Common myeloid progenitor, CD34-positive (primary cell): ENCODE results near the gene FER.

ENCODE experiments used
- CTCF ChIA-PET: fragments of 350-600 bp; sonication (Branson Sonifier 250); formaldehyde crosslinking; loops from one replicate; lab custom pipeline; 2021; ENCODE audit warnings: antibody characterized with exemption; lab: Charles Lee
- POLR2A ChIA-PET: fragments of 350-600 bp; sonication (Branson Sonifier 250); formaldehyde crosslinking; loops from one replicate; lab custom pipeline; 2021; ENCODE audit warnings: antibody characterized with exemption; lab: Charles Lee
- DNase-seq, 3 donors: peaks; one replicate each; pipeline versions ENCODE4 v3.0.0 to v3.0.0-alpha.2; 2013
- H3K27ac ChIP-seq, 2 experiments: 1 replicate in 1 of 2; 2 replicates in 1 of 2; pipeline ENCODE4 v1.7.0; 2013; ENCODE audit warnings: inconsistent platforms in 2 of 2, low read length in 2 of 2, mild to moderate bottlenecking in 2 of 2, low read depth in 1 of 2, moderate library complexity in 1 of 2; ENCODE audit not compliant: severe bottlenecking in 2 of 2, insufficient read depth in 1 of 2, poor library complexity in 1 of 2
- H3K27me3 ChIP-seq, 5 experiments: replicated peaks in 2 of 5; 1 replicate in 3 of 5; 2 replicates in 2 of 5; pipeline versions ENCODE4 v1.6.1 to v1.7.0; 2013; ENCODE audit warnings: low read length in 4 of 5, mild to moderate bottlenecking in 2 of 5, moderate library complexity in 2 of 5, inconsistent platforms in 1 of 5; ENCODE audit not compliant: insufficient read depth in 5 of 5, control insufficient read depth in 4 of 5
- H3K36me3 ChIP-seq, 4 experiments: 1 replicate in 2 of 4; 2 replicates in 2 of 4; pipeline versions ENCODE4 v1.6.1 to v1.7.0; 2013; ENCODE audit warnings: low read length in 3 of 4, control low read depth in 1 of 4, mild to moderate bottlenecking in 1 of 4; ENCODE audit not compliant: control insufficient read depth in 4 of 4, insufficient read depth in 4 of 4
- H3K4me1 ChIP-seq, 4 experiments: 1 replicate in 3 of 4; 2 replicates in 1 of 4; pipeline versions ENCODE4 v1.6.1 to v1.7.1; 2013; ENCODE audit warnings: low read length in 3 of 4, mild to moderate bottlenecking in 3 of 4, control low read depth in 1 of 4, inconsistent platforms in 1 of 4, moderate library complexity in 1 of 4; ENCODE audit not compliant: control insufficient read depth in 4 of 4, insufficient read depth in 4 of 4; ENCODE audit errors: control extremely low read depth in 1 of 4
- H3K4me3 ChIP-seq, 7 experiments: 1 replicate in 4 of 7; 2 replicates in 3 of 7; pipeline versions ENCODE4 v1.5.1 to v1.7.0; 2013; ENCODE audit warnings: mild to moderate bottlenecking in 7 of 7, low read length in 6 of 7, moderate library complexity in 6 of 7, inconsistent platforms in 2 of 7, low read depth in 2 of 7, control low read depth in 1 of 7; ENCODE audit not compliant: insufficient read depth in 4 of 7, control insufficient read depth in 1 of 7; ENCODE audit errors: extremely low read depth in 1 of 7
- H3K9me3 ChIP-seq, 5 experiments: 1 replicate in 4 of 5; 2 replicates in 1 of 5; pipeline versions ENCODE4 v1.6.1 to v1.7.1; 2013; ENCODE audit warnings: low read length in 4 of 5, mild to moderate bottlenecking in 2 of 5, inconsistent platforms in 1 of 5, low read depth in 1 of 5, moderate library complexity in 1 of 5; ENCODE audit not compliant: control insufficient read depth in 4 of 5, insufficient read depth in 2 of 5; ENCODE audit errors: control extremely low read depth in 1 of 5
- WGBS: methylation state at CpG from one replicate; pipeline ENCODE4 v1.1.5; 2013; ENCODE audit not compliant: insufficient coverage; 5-methylcytosine and 5-hydroxymethylcytosine counted together

Gene FER

GRCh38 chr5:109230369-109230768 lies 482.7 kb downstream of the FER start:
- no peak overlapping the region for H3K4me3 ChIP-seq
- no peaks in the 10 kb centered on the region for H3K9me3 ChIP-seq
- WGBS: 80% methylated on average over 1 of the region's 2 CpGs
- ChIA-PET CTCF (no interaction called here), POLR2A (no interaction called here)
- H3K27ac ChIP-seq: no peak overlapping the region
- DNase-seq: no peak
- H3K27me3 ChIP-seq: no peaks in the 10 kb centered on the region
- no peaks in the 10 kb centered on the region for H3K36me3 ChIP-seq
- H3K4me1 ChIP-seq: no peaks in the 10 kb centered on the region

- 100% methylated on average over 1 of the region's 2 CpGs for WGBS
- no peaks in the 10 kb centered on the region for H3K4me1 ChIP-seq
- no peak for DNase-seq
- ChIA-PET CTCF (interaction anchor here (1.3 kb wide), 1 partner anchor 589 kb away, joined by 3 read pairs; no protein-coding TSS in a partner anchor), POLR2A (no interaction called here)
- no peak overlapping the region for H3K4me3 ChIP-seq
- no peak overlapping the region for H3K27ac ChIP-seq
- H3K27me3 ChIP-seq: no peaks in the 10 kb centered on the region
- no peaks in the 10 kb centered on the region for H3K36me3 ChIP-seq
- peaks cover 0 to 3% (median 0%) of the 10 kb centered on the region in 5 experiments for H3K9me3 ChIP-seq
Measured at GRCh38 chr5:109231331-109231730, 483.6 kb downstream of the FER start.

GRCh38 chr5:109234381-109234780 lies 486.7 kb downstream of the FER start:
- ChIA-PET CTCF (interaction anchor here (1.1 kb wide), 1 partner anchor 24 kb away, joined by 3 read pairs; no protein-coding TSS in a partner anchor), POLR2A (no interaction called here)
- Histone ChIP-seq H3K4me1 (peaks cover 0 to 3% (median 0%) of the 10 kb centered on the region in 4 experiments), H3K9me3 (peaks cover 0 to 4% (median 0%) of the 10 kb centered on the region in 5 experiments), H3K27ac (no peak overlapping the region), H3K36me3 (no peaks in the 10 kb centered on the region), H3K27me3 (no peaks in the 10 kb centered on the region), H3K4me3 (no peak overlapping the region)
- 90% methylated on average over 3 of the region's 4 CpGs for WGBS
- DNase-seq: no peak

- POLR2A ChIA-PET: no interaction called here
- H3K27me3 ChIP-seq: no peaks in the 10 kb centered on the region
- WGBS: 92% methylated on average over 5 of the region's 5 CpGs
- H3K4me3 ChIP-seq: no peak overlapping the region
- CTCF ChIA-PET: no interaction called here
- peaks cover 0 to 3% (median 1%) of the 10 kb centered on the region in 4 experiments for H3K4me1 ChIP-seq
- H3K36me3 ChIP-seq: no peaks in the 10 kb centered on the region
- no peak overlapping the region for H3K27ac ChIP-seq
- no peak for DNase-seq
- H3K9me3 ChIP-seq: peaks cover 0 to 4% (median 0%) of the 10 kb centered on the region in 5 experiments
Measured at GRCh38 chr5:109239456-109239855, 491.8 kb downstream of the FER start.

- CTCF ChIA-PET: no interaction called here
- POLR2A ChIA-PET: no interaction called here
- Histone ChIP-seq H3K27me3 (no peaks in the 10 kb centered on the region), H3K9me3 (peaks cover 0 to 6% (median 3%) of the 10 kb centered on the region in 5 experiments), H3K36me3 (no peaks in the 10 kb centered on the region), H3K27ac (no peak overlapping the region), H3K4me1 (peaks cover 0 to 4% (median 1%) of the 10 kb centered on the region in 4 experiments), H3K4me3 (no peak overlapping the region)
- DNase-seq: no peak
Measured at GRCh38 chr5:109242518-109242917, 494.8 kb downstream of the FER start.

GRCh38 chr5:109246395-109246794 lies 498.7 kb downstream of the FER start:
- peaks cover 0 to 6% (median 3%) of the 10 kb centered on the region in 5 experiments for H3K9me3 ChIP-seq
- DNase-seq: no peak
- CTCF ChIA-PET: no interaction called here
- H3K4me1 ChIP-seq: peaks cover 0 to 18% (median 10%) of the 10 kb centered on the region in 4 experiments
- H3K27ac ChIP-seq: no peak overlapping the region
- H3K36me3 ChIP-seq: no peaks in the 10 kb centered on the region
- POLR2A ChIA-PET: no interaction called here
- H3K27me3 ChIP-seq: no peaks in the 10 kb centered on the region
- H3K4me3 ChIP-seq: no peak overlapping the region
- WGBS: 91% methylated on average over 1 of the region's 2 CpGs
